NB4 (cell line): ENCODE data around the gene VAT1L.
A peak's percentile ranks its signal among the peaks of the same experiment; 100 is the strongest.

Experiments
- DNase-seq: peaks from one replicate; pipeline ENCODE4 v3.0.0; 2010; ENCODE audit warnings: low read depth
- H3K4me3 ChIP-seq: one replicate; pipeline ENCODE4 v1.5.1; 2011; ENCODE audit warnings: mild to moderate bottlenecking, low read depth, low read length, moderate library complexity
- CTCF ChIP-seq: IDR thresholded peaks from one replicate; pipeline ENCODE4 v1.5.1; 2012; ENCODE audit warnings: low read depth, low read length
- MAX ChIP-seq: IDR thresholded peaks from 2 replicates; pipeline ENCODE4 v1.6.1; 2011; ENCODE audit warnings: low read depth, low read length
- MYC ChIP-seq: IDR thresholded peaks from 2 replicates; pipeline ENCODE4 v1.6.1; 2011; ENCODE audit warnings: low read depth, low read length
- POLR2A ChIP-seq: IDR thresholded peaks from 2 replicates; pipeline ENCODE4 v1.6.1; 2011; ENCODE audit warnings: mild to moderate bottlenecking; ENCODE audit not compliant: insufficient read length; ENCODE audit errors: extremely low read depth

The VAT1L gene

GRCh38 chr16:77777745-77778144 lies 10.6 kb upstream of the VAT1L start:
- no peak for DNase-seq
- no peak overlapping the region for H3K4me3 ChIP-seq
- no peak for TF ChIP-seq MAX
- TF ChIP-seq POLR2A, result no peak
- no peak for TF ChIP-seq MYC
- TF ChIP-seq CTCF, result no peak

- no peak for TF ChIP-seq MAX
- no peak for TF ChIP-seq POLR2A
- no peak for TF ChIP-seq CTCF
- TF ChIP-seq MYC, result no peak
- no peak overlapping the region for H3K4me3 ChIP-seq
- no peak for DNase-seq
Observed at GRCh38 chr16:77780378-77780837, 8.0 kb upstream of the VAT1L start.

GRCh38 chr16:77781091-77781490 lies 7.3 kb upstream of the VAT1L start:
- no peak for DNase-seq
- TF ChIP-seq CTCF (no peak), MAX (no peak), POLR2A (no peak), MYC (no peak)
- H3K4me3 ChIP-seq, result no peak overlapping the region

- DNase-seq, result peak; percentile 79
- TF ChIP-seq MAX (no peak), CTCF (peak; percentile 71)
- no peak overlapping the region for H3K4me3 ChIP-seq
Observed at GRCh38 chr16:77782694-77783093, 5.7 kb upstream of the VAT1L start.

- TF ChIP-seq CTCF (no peak), MYC (no peak), POLR2A (no peak)
- no peak overlapping the region for H3K4me3 ChIP-seq
- peak; percentile 23 for DNase-seq
Observed at GRCh38 chr16:77784441-77785372, 3.7 kb upstream of the VAT1L start.
